ENCODE results near the gene UTS2R. TPM values are rescaled to one million over a fixed set of nuclear protein-coding genes. Genes with fewer than 3 reads are reported as not detected.

UTS2R gene
- total RNA-seq, 6 donors from 2014 or later: 0.39 TPM; not detected in 5

GRCh38 chr17:82351713-82352488, 19.7 kb upstream of the UTS2R start:
- no peaks in the 10 kb centered on the region for H3K27me3 ChIP-seq
- peak; percentile 70 to 86 for DNase-seq
- 61 to 70% methylated on average over 3 to 16 of the region's 26 CpGs for WGBS, 2 donors

GRCh38 chr17:82353484-82353883, 18.1 kb upstream of the UTS2R start:
- ATAC-seq (ENCODE audit: low FRiP score in 2 of 2) (no peak), DNase-seq (peak in 1 of 2 donors; percentile 56)
- H3K27me3 ChIP-seq: no peaks in the 10 kb centered on the region
- H3K9me3 ChIP-seq: no peaks in the 10 kb centered on the region
- TF ChIP-seq POLR2A (IDR thresholded peaks at IDR 0.05): no peak
- WGBS, 2 donors: 92% methylated on average over 8 of the region's 8 CpGs; no CpG with 5 or more reads in 1 of the 2 donors
- no peak overlapping the region for H3K4me3 ChIP-seq
- peaks cover 0 to 12% (median 6%) of the 10 kb centered on the region in 4 donors for H3K4me1 ChIP-seq
- no peaks in the 10 kb centered on the region for H3K36me3 ChIP-seq
- H3K27ac ChIP-seq: no peak overlapping the region

More at GRCh38 chr17:82351713-82352488, 19.7 kb upstream of the UTS2R start:
- no peak overlapping the region for H3K4me3 ChIP-seq
- H3K9me3 ChIP-seq: no peaks in the 10 kb centered on the region
- peaks cover 0 to 12% (median 6%) of the 10 kb centered on the region in 4 donors for H3K4me1 ChIP-seq
- peak; percentile 82 to 84 for ATAC-seq (ENCODE audit: low FRiP score in 2 of 2)
- H3K36me3 ChIP-seq: no peaks in the 10 kb centered on the region
- H3K27ac ChIP-seq: no peak overlapping the region
- TF ChIP-seq CTCF (IDR thresholded peaks at IDR 0.05) (peak; percentile 84 to 96 (median 93)), POLR2A (IDR thresholded peaks at IDR 0.05) (no peak)

- peaks cover 0 to 12% (median 6%) of the 10 kb centered on the region in 4 donors for H3K4me1 ChIP-seq
- no peaks in the 10 kb centered on the region for H3K9me3 ChIP-seq
- no peak overlapping the region for H3K4me3 ChIP-seq
- DNase-seq (no peak), ATAC-seq (ENCODE audit: low FRiP score in 2 of 2) (no peak)
- H3K27me3 ChIP-seq: no peaks in the 10 kb centered on the region
- no peaks in the 10 kb centered on the region for H3K36me3 ChIP-seq
- TF ChIP-seq POLR2AphosphoS5 (IDR thresholded peaks at IDR 0.05): no peak
- TF ChIP-seq EP300 (IDR thresholded peaks at IDR 0.05): no peak
- TF ChIP-seq POLR2A (IDR thresholded peaks at IDR 0.05): no peak
- TF ChIP-seq CTCF (IDR thresholded peaks at IDR 0.05): no peak
- no peak overlapping the region for H3K27ac ChIP-seq
- 81 to 82% methylated on average over 7 of the region's 7 CpGs for WGBS, 2 donors
Observed at GRCh38 chr17:82354804-82355308, 16.7 kb upstream of the UTS2R start.

- peak; percentile 18 to 87 for ATAC-seq (ENCODE audit: low FRiP score in 2 of 2)
- 70 to 85% methylated on average over 10 to 11 of the region's 11 CpGs for WGBS, 2 donors
Observed at GRCh38 chr17:82355770-82356427, 15.7 kb upstream of the UTS2R start.

More at GRCh38 chr17:82355770-82356427, 15.7 kb upstream of the UTS2R start:
- H3K36me3 ChIP-seq: no peaks in the 10 kb centered on the region
- peaks cover 0 to 12% (median 6%) of the 10 kb centered on the region in 4 donors for H3K4me1 ChIP-seq
- H3K9me3 ChIP-seq: no peaks in the 10 kb centered on the region
- peak overlapping the region; percentile 4 to 74 (median 56) for H3K27ac ChIP-seq
- no peak for TF ChIP-seq POLR2AphosphoS5 (IDR thresholded peaks at IDR 0.05)
- no peak for TF ChIP-seq POLR2A (IDR thresholded peaks at IDR 0.05)
- TF ChIP-seq EP300 (IDR thresholded peaks at IDR 0.05): no peak
- no peak for TF ChIP-seq CTCF (IDR thresholded peaks at IDR 0.05)
- no peaks in the 10 kb centered on the region for H3K27me3 ChIP-seq
- peak overlapping the region in 1 of 4 donors; percentile 31 for H3K4me3 ChIP-seq
- DNase-seq: peak in 1 of 2 donors; percentile 67

Measured in upper lobe of left lung (tissue), 6 donors.